ENCODE results near the gene TET3.

The TET3 gene

GRCh38 chr2:74005786-74006185, 21.1 kb downstream of the TET3 start:
- DNase-seq (ENCODE audit: low spot score), result no peak

GRCh38 chr2:74006459-74006858, 21.7 kb downstream of the TET3 start:
- no peak for DNase-seq (ENCODE audit: low spot score)

GRCh38 chr2:74007121-74007520, 22.4 kb downstream of the TET3 start:
- DNase-seq (ENCODE audit: low spot score), result no peak

GRCh38 chr2:74007711-74008110, 23.0 kb downstream of the TET3 start:
- no peak for DNase-seq (ENCODE audit: low spot score)

- DNase-seq (ENCODE audit: low spot score), result no peak
Observed at GRCh38 chr2:74008761-74009395, 24.2 kb downstream of the TET3 start.

GRCh38 chr2:74009577-74009976, 24.9 kb downstream of the TET3 start:
- no peak for DNase-seq (ENCODE audit: low spot score)

GRCh38 chr2:74010087-74010541, 25.4 kb downstream of the TET3 start:
- DNase-seq (ENCODE audit: low spot score), result no peak

- no peak for DNase-seq (ENCODE audit: low spot score)
Observed at GRCh38 chr2:74011246-74011645, 26.5 kb downstream of the TET3 start.

- no peak for DNase-seq (ENCODE audit: low spot score)
Observed at GRCh38 chr2:74014813-74015212, 30.1 kb downstream of the TET3 start.

- DNase-seq (ENCODE audit: low spot score), result no peak
Observed at GRCh38 chr2:74017223-74017622, 32.5 kb downstream of the TET3 start.

GRCh38 chr2:74019516-74019915, 34.8 kb downstream of the TET3 start:
- DNase-seq (ENCODE audit: low spot score), result no peak

GRCh38 chr2:74020702-74021406, 36.1 kb downstream of the TET3 start:
- no peak for DNase-seq (ENCODE audit: low spot score)

- no peak for DNase-seq (ENCODE audit: low spot score)
Observed at GRCh38 chr2:74021407-74021755, 36.7 kb downstream of the TET3 start.

GRCh38 chr2:74024216-74024615, 39.5 kb downstream of the TET3 start:
- DNase-seq (ENCODE audit: low spot score), result no peak

- no peak for DNase-seq (ENCODE audit: low spot score)
Observed at GRCh38 chr2:74025971-74026612, 41.4 kb downstream of the TET3 start.

- no peak for DNase-seq (ENCODE audit: low spot score)
Observed at GRCh38 chr2:74026687-74027241, 42.1 kb downstream of the TET3 start.

GRCh38 chr2:74027496-74027895, 42.8 kb downstream of the TET3 start:
- no peak for DNase-seq (ENCODE audit: low spot score)

- no peak for DNase-seq (ENCODE audit: low spot score)
Observed at GRCh38 chr2:74028290-74028689, 43.6 kb downstream of the TET3 start.

- DNase-seq (ENCODE audit: low spot score), result no peak
Observed at GRCh38 chr2:74028741-74029140, 44.0 kb downstream of the TET3 start.

- DNase-seq (ENCODE audit: low spot score), result no peak
Observed at GRCh38 chr2:74029714-74030397, 45.1 kb downstream of the TET3 start.

- no peak for DNase-seq (ENCODE audit: low spot score)
Observed at GRCh38 chr2:74031221-74031620, 46.5 kb downstream of the TET3 start.

GRCh38 chr2:74031959-74032287, 47.2 kb downstream of the TET3 start:
- DNase-seq (ENCODE audit: low spot score), result no peak

- no peak for DNase-seq (ENCODE audit: low spot score)
Observed at GRCh38 chr2:74033375-74033774, 48.7 kb downstream of the TET3 start.
